ENCODE results near the gene CAMK2G. TPM values are rescaled to one million over a fixed set of nuclear protein-coding genes. Genes with fewer than 3 reads are reported as not detected.

CAMK2G gene
- total RNA-seq, 3 donors from 2014 or later (not counting 1 experiment from before 2014, with no cell fraction given), result 53.6 to 73.8 (median 62.3) TPM

DNA sequence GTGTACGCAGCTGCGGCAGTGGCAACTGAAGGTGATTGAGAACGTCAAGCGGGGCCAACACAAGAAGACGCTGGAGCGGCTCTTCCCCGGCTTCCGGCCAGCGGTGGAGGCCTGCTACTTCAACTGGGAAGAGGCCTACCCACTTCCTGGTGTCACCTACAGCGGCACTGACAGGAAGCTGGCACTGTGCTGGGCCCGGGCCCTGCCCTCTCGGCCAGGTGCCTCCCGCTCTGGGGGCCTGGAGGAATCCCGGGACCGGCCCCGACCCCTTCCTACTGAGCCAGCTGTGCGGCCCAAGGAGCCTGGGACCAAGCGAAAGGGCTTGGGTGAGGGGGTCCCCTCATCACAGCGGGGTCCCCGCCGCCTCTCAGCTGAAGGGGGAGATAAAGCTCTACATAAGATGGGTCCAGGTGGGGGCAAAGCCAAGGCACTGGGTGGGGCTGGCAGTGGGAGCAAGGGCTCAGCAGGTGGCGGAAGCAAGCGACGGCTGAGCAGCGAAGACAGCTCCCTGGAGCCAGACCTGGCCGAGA lies 82.4 kb downstream of the CAMK2G start:
- DNase-seq (no peak), ATAC-seq (no peak)
- H3K4me1 ChIP-seq (ENCODE audit: control insufficient read depth, insufficient read depth, low read length), result peaks cover 7% of the 10 kb centered on the region

GRCh38 chr10:73790886-73791625 lies 83.3 kb downstream of the CAMK2G start:
- H3K36me3 Mint-ChIP-seq, result no peaks in the 10 kb centered on the region

More for the DNA sequence above, 82.4 kb downstream of the CAMK2G start:
- WGBS (ENCODE audit: insufficient coverage), result 97% methylated on average over 26 of the region's 26 CpGs
- Histone ChIP-seq H3K9me3 (ENCODE audit: control insufficient read depth, insufficient read depth, low read length) (no peaks in the 10 kb centered on the region), H3K36me3 (ENCODE audit: control insufficient read depth, insufficient read depth, low read length) (peaks cover 78% of the 10 kb centered on the region), H3K27me3 (ENCODE audit: control insufficient read depth, insufficient read depth, low read length) (no peaks in the 10 kb centered on the region), H3K27ac (ENCODE audit: low read length) (no peak overlapping the region), H3K4me3 (ENCODE audit: low read length) (no peak overlapping the region)
- Mint-ChIP-seq H3K36me3 (no peaks in the 10 kb centered on the region), H3K4me3 (no peak overlapping the region), H3K4me1 (peaks cover 10 to 23% of the 10 kb centered on the region in 2 donors), H3K9me3 (no peaks in the 10 kb centered on the region), H3K27ac (no peak overlapping the region), H3K27me3 (ENCODE audit: low read depth in 2 of 2) (no peaks in the 10 kb centered on the region)
- TF ChIP-seq CTCF (IDR thresholded peaks at IDR 0.05), result no peak
- intact Hi-C loops (cut with micrococcal nuclease), result no loop called here

DNA sequence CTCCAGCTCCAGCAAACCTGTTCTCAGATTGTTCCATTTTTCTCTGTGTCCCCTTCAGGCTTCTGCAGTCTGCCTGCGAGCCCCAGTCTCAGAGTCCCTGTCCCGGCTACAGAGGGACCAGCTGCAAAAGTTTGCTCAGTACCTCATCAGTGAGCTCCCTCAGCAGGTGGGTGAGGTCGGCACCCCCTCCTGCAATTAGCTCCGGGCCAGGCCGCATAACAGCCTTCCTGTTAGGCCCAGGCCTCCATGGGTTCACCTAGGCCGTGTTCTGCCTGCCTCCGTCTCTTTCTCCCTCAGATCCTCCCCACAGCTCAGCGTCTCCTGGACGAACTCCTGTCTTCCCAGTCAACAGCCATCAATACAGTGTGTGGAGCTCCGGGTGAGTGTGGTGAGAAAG lies 84.7 kb downstream of the CAMK2G start:
- peaks cover 27 to 39% of the 10 kb centered on the region in 2 donors for H3K4me1 Mint-ChIP-seq
- Histone ChIP-seq H3K4me3 (ENCODE audit: low read length) (no peak overlapping the region), H3K36me3 (ENCODE audit: control insufficient read depth, insufficient read depth, low read length) (peaks cover 57% of the 10 kb centered on the region), H3K27me3 (ENCODE audit: control insufficient read depth, insufficient read depth, low read length) (no peaks in the 10 kb centered on the region), H3K27ac (ENCODE audit: low read length) (no peak overlapping the region), H3K4me1 (ENCODE audit: control insufficient read depth, insufficient read depth, low read length) (peaks cover 22% of the 10 kb centered on the region), H3K9me3 (ENCODE audit: control insufficient read depth, insufficient read depth, low read length) (no peaks in the 10 kb centered on the region)
- intact Hi-C loops (cut with micrococcal nuclease), result loop anchor here (5.0 kb wide), 1 partner anchor 388 kb away; no protein-coding TSS in a partner anchor
- H3K9me3 Mint-ChIP-seq, result no peaks in the 10 kb centered on the region
- no peaks in the 10 kb centered on the region for H3K36me3 Mint-ChIP-seq
- 94% methylated on average over 7 of the region's 10 CpGs for WGBS (ENCODE audit: insufficient coverage)
- DNase-seq (no peak), ATAC-seq (no peak)
- no peak for TF ChIP-seq CTCF (IDR thresholded peaks at IDR 0.05)
- H3K27me3 Mint-ChIP-seq (ENCODE audit: low read depth in 2 of 2), result no peaks in the 10 kb centered on the region
- H3K4me3 Mint-ChIP-seq, result no peak overlapping the region
- H3K27ac Mint-ChIP-seq, result no peak overlapping the region

More at GRCh38 chr10:73790886-73791625, 83.3 kb downstream of the CAMK2G start:
- H3K27ac Mint-ChIP-seq, result no peak overlapping the region
- no peak overlapping the region for H3K4me3 Mint-ChIP-seq
- DNase-seq (no peak), ATAC-seq (no peak)
- H3K27me3 Mint-ChIP-seq (ENCODE audit: low read depth in 2 of 2), result no peaks in the 10 kb centered on the region
- no peaks in the 10 kb centered on the region for H3K9me3 ChIP-seq (ENCODE audit: control insufficient read depth, insufficient read depth, low read length)
- no peaks in the 10 kb centered on the region for H3K27me3 ChIP-seq (ENCODE audit: control insufficient read depth, insufficient read depth, low read length)
- no peak overlapping the region for H3K27ac ChIP-seq (ENCODE audit: low read length)
- 96% methylated on average over 22 of the region's 22 CpGs for WGBS (ENCODE audit: insufficient coverage)
- H3K9me3 Mint-ChIP-seq, result no peaks in the 10 kb centered on the region
- no peak for TF ChIP-seq CTCF (IDR thresholded peaks at IDR 0.05)
- no peak overlapping the region for H3K4me3 ChIP-seq (ENCODE audit: low read length)
- intact Hi-C loops (cut with micrococcal nuclease), result no loop called here
- peaks cover 17 to 29% of the 10 kb centered on the region in 2 donors for H3K4me1 Mint-ChIP-seq
- peaks cover 70% of the 10 kb centered on the region for H3K36me3 ChIP-seq (ENCODE audit: control insufficient read depth, insufficient read depth, low read length)
- H3K4me1 ChIP-seq (ENCODE audit: control insufficient read depth, insufficient read depth, low read length), result peaks cover 15% of the 10 kb centered on the region
